ENCODE measurements around the gene PLAC8L1.

- TF ChIP-seq USF2 (IDR thresholded peaks at IDR 0.05; ENCODE audit: low read depth, low read length) (no peak), CTCF (conservative IDR thresholded peaks at IDR 0.05; ENCODE audit: low read depth, low read length) (no peak), SMC3 (IDR thresholded peaks at IDR 0.05; ENCODE audit: low read depth, low read length) (no peak), POLR2A (IDR thresholded peaks at IDR 0.05; ENCODE audit: low read depth, low read length) (no peak), MXI1 (IDR thresholded peaks at IDR 0.05; ENCODE audit: borderline replicate concordance, low read depth, low read length) (no peak), CEBPB (IDR thresholded peaks at IDR 0.05; ENCODE audit: low read depth, low read length) (no peak), RAD21 (IDR thresholded peaks at IDR 0.05; ENCODE audit: low read length) (no peak), MAFK (IDR thresholded peaks at IDR 0.05; ENCODE audit: low read depth, low read length) (no peak), RCOR1 (IDR thresholded peaks at IDR 0.05; ENCODE audit: insufficient replicate concordance, low read length) (no peak), RFX5 (IDR thresholded peaks at IDR 0.05; ENCODE audit: low read depth, low read length) (no peak), BHLHE40 (IDR thresholded peaks at IDR 0.05; ENCODE audit: low read depth, low read length) (no peak)
These were observed 29.3 kb downstream of the PLAC8L1 start for GRCh38 chr5:146076028-146076427.

Measured in IMR-90 (cell line).